HFFc6 (cell line): ENCODE measurements around the gene CARMIL1. TPM values are rescaled to one million over a fixed set of nuclear protein-coding genes. Genes with fewer than 3 reads are reported as not detected.
A peak's percentile ranks its signal among the peaks of the same experiment; 100 is the strongest.
"Not testable (repeated sequence)": the region's sequence is repeated elsewhere in the genome, so short reads cannot be mapped to it uniquely, and the experiment has no call there.

ENCODE experiments used
- DNase-seq: peaks from one replicate; pipeline ENCODE4 v3.0.0-alpha.2; 2018
- H3K27ac Mint-ChIP-seq: 2 replicates; pipeline ENCODE4 v1.8.0; 2020; ENCODE audit warnings: mild to moderate bottlenecking, mixed read lengths
- H3K27me3 Mint-ChIP-seq: 2 replicates; pipeline ENCODE4 v1.8.0; 2021; ENCODE audit warnings: mild to moderate bottlenecking, moderate library complexity, mixed read lengths; ENCODE audit not compliant: insufficient read depth
- H3K36me3 Mint-ChIP-seq: 2 replicates; pipeline ENCODE4 v1.8.0; 2021; ENCODE audit warnings: low read depth, mixed read lengths
- H3K4me1 Mint-ChIP-seq: 2 replicates; pipeline ENCODE4 v1.8.0; 2020; ENCODE audit warnings: low read depth, mixed read lengths
- H3K4me3 Mint-ChIP-seq: 2 replicates; pipeline ENCODE4 v1.8.0; 2020; ENCODE audit warnings: mild to moderate bottlenecking, moderate library complexity, mixed read lengths
- H3K9me3 Mint-ChIP-seq: 2 replicates; pipeline ENCODE4 v1.8.0; 2020; ENCODE audit warnings: mild to moderate bottlenecking, mixed read lengths
- CTCF ChIP-seq: fragments of 200-600 bp; sonication (generic); IDR thresholded peaks from 2 replicates; pipeline ENCODE4 v1.5.0; 2021; ENCODE audit warnings: antibody characterized with exemption, mild to moderate bottlenecking
- total RNA-seq, 6 experiments: library from RNA; stranded (reverse); fragmentation: NEBNext Ultra II Directional; extraction: Animal tissue kit (Norgen Biotek cat#: 25700); gene quantifications; 2 replicates in 1 of 6; 3 replicates in 5 of 6; pipeline ENCODE4 v1.2.3, GENCODE V29; 2021

The CARMIL1 gene
- total RNA-seq, 6 experiments from 2014 or later: 12.2 to 15.6 (median 13.7) TPM

- Mint-ChIP-seq H3K4me3 (no peak overlapping the region), H3K4me1 (peaks cover 30% of the 10 kb centered on the region), H3K9me3 (no peaks in the 10 kb centered on the region), H3K27me3 (no peaks in the 10 kb centered on the region), H3K36me3 (no peaks in the 10 kb centered on the region), H3K27ac (no peak overlapping the region)
- DNase-seq: no peak
- TF ChIP-seq CTCF: no peak
Observed at GRCh38 chr6:25292384-25292783, 13.2 kb downstream of the CARMIL1 start.

- H3K9me3 Mint-ChIP-seq: no peaks in the 10 kb centered on the region
- no peak for TF ChIP-seq CTCF
- H3K27me3 Mint-ChIP-seq: peaks cover 2% of the 10 kb centered on the region; the same call in 1 of the 2 replicates
- peaks cover 32% of the 10 kb centered on the region for H3K4me1 Mint-ChIP-seq
- no peaks in the 10 kb centered on the region for H3K36me3 Mint-ChIP-seq
- H3K27ac Mint-ChIP-seq: no peak overlapping the region
- DNase-seq: peak; percentile 17
- H3K4me3 Mint-ChIP-seq: no peak overlapping the region
Observed at GRCh38 chr6:25295651-25296050, 16.5 kb downstream of the CARMIL1 start.

- no peak for TF ChIP-seq CTCF
- Mint-ChIP-seq H3K9me3 (no peaks in the 10 kb centered on the region), H3K4me1 (peaks cover 35% of the 10 kb centered on the region), H3K36me3 (no peaks in the 10 kb centered on the region), H3K4me3 (no peak overlapping the region), H3K27me3 (peaks cover 2% of the 10 kb centered on the region), H3K27ac (no peak overlapping the region)
- no peak for DNase-seq
Observed at GRCh38 chr6:25296217-25296905, 17.2 kb downstream of the CARMIL1 start.

- DNase-seq: no peak
Observed at GRCh38 chr6:25297039-25297441, 17.9 kb downstream of the CARMIL1 start.

GRCh38 chr6:25297823-25298522, 18.8 kb downstream of the CARMIL1 start:
- DNase-seq: no peak
- no peak overlapping the region for H3K4me3 Mint-ChIP-seq
- TF ChIP-seq CTCF: no peak
- H3K36me3 Mint-ChIP-seq: no peaks in the 10 kb centered on the region
- H3K27ac Mint-ChIP-seq: no peak overlapping the region
- H3K4me1 Mint-ChIP-seq: peaks cover 51% of the 10 kb centered on the region
- H3K27me3 Mint-ChIP-seq: peaks cover 2% of the 10 kb centered on the region
- H3K9me3 Mint-ChIP-seq: no peaks in the 10 kb centered on the region

More at GRCh38 chr6:25297039-25297441, 17.9 kb downstream of the CARMIL1 start:
- no peak for TF ChIP-seq CTCF
- Mint-ChIP-seq H3K27me3 (peaks cover 2% of the 10 kb centered on the region), H3K27ac (peak overlapping the region; percentile 4; the same call in 1 of the 2 replicates), H3K4me1 (peaks cover 41% of the 10 kb centered on the region), H3K4me3 (no peak overlapping the region; the same call in 1 of the 2 replicates), H3K9me3 (no peaks in the 10 kb centered on the region), H3K36me3 (no peaks in the 10 kb centered on the region)

- H3K4me3 Mint-ChIP-seq, H3K36me3 Mint-ChIP-seq, H3K27ac Mint-ChIP-seq, H3K9me3 Mint-ChIP-seq, H3K27me3 Mint-ChIP-seq, DNase-seq: not testable (repeated sequence)
- peaks cover 56% of the 10 kb centered on the region for H3K4me1 Mint-ChIP-seq
Observed at GRCh38 chr6:25298523-25298865, 19.3 kb downstream of the CARMIL1 start.
